ENCODE data around the gene TMEM31. TPM values are rescaled to one million over a fixed set of nuclear protein-coding genes. Genes with fewer than 3 reads are reported as not detected.

TMEM31 gene
- total and polyA plus RNA-seq, 2 of the 8 experiments (the other 6 are each of a cell fraction or from before 2014, with no cell fraction given): 0.65 TPM; not detected in 1

- Histone ChIP-seq H4K20me1 (replicated peaks in 1 of 2; ENCODE audit: control insufficient read depth in 1 of 2, insufficient read depth in 2 of 2, low read length in 2 of 2) (no peaks in the 10 kb centered on the region), H4K91ac (replicated peaks; ENCODE audit: insufficient read length, low read length) (peak overlapping the region; percentile 98), H3K27me3 (replicated peaks in 1 of 4; ENCODE audit: control insufficient read depth in 3 of 4, extremely low read depth in 1 of 4, insufficient read depth in 3 of 4, low read length in 3 of 4) (no peaks in the 10 kb centered on the region), H3K4me2 (ENCODE audit: insufficient read depth in 1 of 2, low read depth in 2 of 2, low read length in 2 of 2) (peak overlapping the region; percentile 69 to 70), H3K23ac (ENCODE audit: insufficient read length) (no peak overlapping the region), H2BK5ac (ENCODE audit: low read depth, low read length) (peak overlapping the region; percentile 95), H3K56ac (replicated peaks; ENCODE audit: insufficient read length, low read depth, low read length) (peak overlapping the region; percentile 93), H3K14ac (ENCODE audit: insufficient read length) (no peak overlapping the region), H2BK15ac (ENCODE audit: low read length) (no peak overlapping the region), H4K8ac (ENCODE audit: extremely low read depth, insufficient read depth, low read length) (peak overlapping the region; percentile 95; the same call in 1 of the 2 replicates), H3K9me3 (ENCODE audit: insufficient read depth in 2 of 2, low read depth in 1 of 2, low read length in 1 of 2) (no peaks in the 10 kb centered on the region), H2BK120ac (replicated peaks; ENCODE audit: low read depth, low read length) (no peak overlapping the region), H2AK5ac (ENCODE audit: low read depth, low read length) (no peak overlapping the region), H3K36me3 (ENCODE audit: control insufficient read depth in 2 of 4, insufficient read depth in 4 of 4, low read length in 3 of 4) (peaks cover 5 to 28% (median 17%) of the 10 kb centered on the region in 4 experiments; a peak in 6 of 8 replicates), H3K79me2 (ENCODE audit: control insufficient read depth in 1 of 2, insufficient read depth in 2 of 2, low read length in 2 of 2) (peaks cover 0 to 28% of the 10 kb centered on the region in 2 experiments; a peak in 3 of 4 replicates), H3K79me1 (ENCODE audit: low read depth, low read length) (no peaks in the 10 kb centered on the region), H4K5ac (ENCODE audit: insufficient read length, low read depth, low read length) (peak overlapping the region; percentile 87), H3K4me3 (ENCODE audit: extremely low read depth in 1 of 4, insufficient read depth in 2 of 4, low read depth in 3 of 4, low read length in 4 of 4) (peak overlapping the region; percentile 68 to 99 (median 77)), H3K4ac (replicated peaks; ENCODE audit: insufficient read length, low read depth, low read length) (peak overlapping the region; percentile 53), H2BK20ac (ENCODE audit: low read length) (no peak overlapping the region), H2AFZ (ENCODE audit: low read length) (no peak overlapping the region), H3K23me2 (ENCODE audit: low read depth, low read length) (no peaks in the 10 kb centered on the region; the same call in 1 of the 2 replicates), H3K27ac (ENCODE audit: low read depth, low read length) (peak overlapping the region; percentile 93), H3K9ac (replicated peaks in 1 of 4; ENCODE audit: extremely low read depth in 1 of 4, low read depth in 3 of 4, low read length in 3 of 4) (peak overlapping the region; percentile 10 to 83 (median 54)), H2BK12ac (ENCODE audit: low read depth, low read length) (no peak overlapping the region), H3K4me1 (replicated peaks in 1 of 4; ENCODE audit: control insufficient read depth in 3 of 4, insufficient read depth in 4 of 4, low read length in 3 of 4) (peaks cover 0 to 2% (median 0%) of the 10 kb centered on the region in 4 experiments; a peak in 1 of 7 replicates), H3K18ac (ENCODE audit: extremely low read depth, low read length) (peak overlapping the region; percentile 97)
- ChIA-PET CTCF (ENCODE audit: partially characterized antibody) (no interaction called here), POLR2A (ENCODE audit: partially characterized antibody) (interaction anchor here (0.6 to 2.3 kb wide), 9 partner anchors 15 to 169 kb away, joined by 3 to 11 read pairs (median 3); partner anchors contain the start of gene TCEAL1)
- DNase-seq (ENCODE audit: low read depth in 1 of 2, low spot score in 2 of 2) (peak in 1 of 2 experiments; percentile 60), FAIRE-seq (no peak)
- 0% methylated on average over 8 of the region's 40 CpGs; no CpG with 5 or more reads in 1 of the 2 experiments for WGBS, 2 experiments (ENCODE audit: extremely low coverage in 1 of 2, insufficient coverage in 1 of 2, insufficient read length in 1 of 2, insufficient replicate concordance in 2 of 2, low coverage in 1 of 2, low lambda C conversion rate in 2 of 2, missing lambda C conversion rate in 1 of 2)
- TF ChIP-seq POLR2AphosphoS5 (IDR thresholded peaks at IDR 0.05; ENCODE audit: low read depth, low read length) (peak; percentile 85; the same call in 1 of the 2 replicates), SUZ12 (IDR thresholded peaks at IDR 0.05; ENCODE audit: low read length) (no peak), CREB1 (IDR thresholded peaks at IDR 0.05) (no peak), E2F6 (IDR thresholded peaks at IDR 0.05) (no peak), SIN3A (conservative IDR thresholded peaks at IDR 0.05 in 1 of 2, IDR thresholded peaks at IDR 0.05 in 1 of 2; ENCODE audit: low read depth in 1 of 2, low read length in 2 of 2) (0 out of 4 replicates have a peak, but pooled peaks of 1 of the 2 experiments have one; percentile 4), CTCF (IDR thresholded peaks at IDR 0.05; ENCODE audit: control extremely low read depth in 1 of 3, insufficient read depth in 1 of 3, low read depth in 1 of 3, low read length in 3 of 3) (peak; percentile 15 to 39 (median 35); a peak in 2 of 4 replicates), KDM1A (IDR thresholded peaks at IDR 0.05; ENCODE audit: borderline replicate concordance, low read length) (no peak), MAX (IDR thresholded peaks at IDR 0.05) (peak; percentile 84)
These were observed 23.5 kb upstream of the TMEM31 start for GRCh38 chrX:103687073-103687695.
